GM19463 (cell line): ENCODE results near the gene CACNA1C.

ENCODE experiments used
- ATAC-seq: cut with Tn5 transposase; IDR thresholded peaks from one replicate; pipeline ENCODE4 v1.9.1; 2021; ENCODE audit warnings: mild to moderate bottlenecking, moderate library complexity; ENCODE audit not compliant: unreplicated experiment

Gene CACNA1C

DNA sequence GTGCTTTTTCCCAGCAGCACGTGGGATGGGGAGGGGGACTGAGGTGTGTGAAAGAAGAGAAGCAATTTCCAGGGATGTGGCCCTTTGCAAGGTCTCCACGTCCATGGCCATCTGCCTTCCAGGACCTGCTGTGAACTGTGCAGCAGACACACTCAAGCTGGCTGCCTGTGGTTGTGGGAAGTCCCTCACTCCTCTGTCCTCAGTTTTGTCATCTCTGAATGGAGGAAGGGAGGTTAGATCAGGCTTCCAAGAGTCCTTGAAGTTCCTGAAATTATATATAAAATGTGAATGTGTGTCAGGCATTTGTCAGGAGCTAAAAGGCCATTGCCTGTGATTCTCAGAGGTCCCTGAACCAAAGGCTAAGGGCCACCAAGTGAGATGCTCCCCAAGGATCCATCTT is 328.2 kb downstream of the CACNA1C start:
- no peak for ATAC-seq

DNA sequence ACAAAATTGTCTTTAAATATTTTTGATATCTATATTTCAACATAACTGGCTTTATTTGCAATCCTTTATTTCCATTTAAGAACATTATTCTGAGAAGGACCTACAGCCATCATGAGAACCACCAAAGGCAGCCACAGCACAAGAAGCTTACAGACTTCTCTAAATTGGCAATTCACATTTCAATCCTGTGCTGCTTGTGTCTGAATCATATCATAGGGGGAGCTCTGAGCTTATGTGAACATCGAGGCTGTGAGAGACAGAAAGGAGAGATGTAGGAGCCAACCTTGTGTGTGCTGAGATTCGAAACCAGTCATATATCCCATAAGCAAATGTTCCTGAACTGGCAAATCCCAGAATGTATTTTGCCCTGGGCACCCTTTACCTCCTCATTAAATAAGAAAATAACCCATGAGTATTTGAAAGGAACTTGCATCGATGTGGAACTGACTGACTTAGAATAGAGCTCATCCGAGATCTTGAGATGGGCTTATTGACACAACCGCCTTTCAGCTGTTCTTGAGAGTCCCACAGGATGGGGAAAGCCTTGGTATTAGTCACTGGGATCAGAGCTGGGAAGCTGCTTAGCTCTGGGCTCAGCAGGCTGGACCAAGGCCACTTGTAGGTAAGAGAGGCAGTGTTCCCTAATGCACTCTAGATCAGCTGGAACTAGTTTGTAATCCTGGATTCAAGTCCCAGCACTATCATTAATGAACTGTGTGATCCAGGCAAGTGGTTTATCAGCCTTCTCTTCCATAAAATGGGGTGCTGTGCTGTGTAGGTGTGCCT is 329.8 kb downstream of the CACNA1C start:
- ATAC-seq = no peak

DNA sequence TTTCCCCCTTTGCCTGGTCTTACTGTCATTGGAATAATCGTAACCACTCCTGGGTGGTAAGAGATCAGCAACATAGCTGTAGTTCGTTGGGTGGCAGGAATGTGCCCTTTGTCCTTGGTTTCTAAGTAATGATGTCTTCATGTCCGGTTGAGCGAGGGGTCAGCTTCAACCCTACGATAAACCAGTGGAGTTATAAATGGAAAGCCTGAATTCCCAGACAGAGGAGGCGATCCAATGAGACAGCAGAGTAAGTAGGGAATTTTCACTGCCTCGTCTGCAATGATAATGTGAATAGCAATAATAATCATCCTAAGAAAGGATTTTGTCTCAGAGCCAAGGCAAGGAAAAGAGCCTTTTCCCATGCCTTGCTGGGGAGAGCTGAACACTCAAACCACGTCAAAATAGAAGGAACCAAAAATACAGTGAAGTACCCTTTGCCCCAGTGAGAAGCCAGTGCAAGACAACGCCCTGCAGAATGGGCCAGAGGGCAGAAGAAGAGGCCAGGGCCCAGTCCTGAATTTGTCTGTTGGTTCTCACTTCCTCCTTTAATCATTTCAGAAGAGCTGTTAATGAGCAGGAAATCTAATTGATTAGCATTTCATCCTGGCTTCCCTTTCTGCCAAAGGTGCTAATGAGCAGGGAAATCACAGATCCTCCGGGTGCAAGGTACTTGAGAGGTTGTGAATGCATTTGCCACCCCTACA is 330.7 kb downstream of the CACNA1C start:
- no peak for ATAC-seq

DNA sequence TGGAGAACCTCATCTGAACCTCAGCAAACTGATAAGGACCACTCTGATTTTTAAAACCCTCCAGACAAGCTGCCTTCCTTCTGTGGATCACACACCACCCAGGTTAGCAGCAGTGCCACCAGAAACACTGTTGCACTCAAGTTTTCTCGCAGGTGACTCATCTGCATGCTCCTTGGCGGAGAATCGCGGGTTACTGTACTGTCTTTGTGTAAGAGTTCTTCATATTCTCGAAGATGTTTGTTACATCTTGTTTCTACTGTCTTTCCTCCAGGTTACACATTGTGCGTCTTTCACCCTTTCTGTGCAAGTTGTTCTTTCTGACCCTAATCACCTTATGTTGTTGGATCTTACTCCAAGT is 331.2 kb downstream of the CACNA1C start:
- no peak for ATAC-seq

DNA sequence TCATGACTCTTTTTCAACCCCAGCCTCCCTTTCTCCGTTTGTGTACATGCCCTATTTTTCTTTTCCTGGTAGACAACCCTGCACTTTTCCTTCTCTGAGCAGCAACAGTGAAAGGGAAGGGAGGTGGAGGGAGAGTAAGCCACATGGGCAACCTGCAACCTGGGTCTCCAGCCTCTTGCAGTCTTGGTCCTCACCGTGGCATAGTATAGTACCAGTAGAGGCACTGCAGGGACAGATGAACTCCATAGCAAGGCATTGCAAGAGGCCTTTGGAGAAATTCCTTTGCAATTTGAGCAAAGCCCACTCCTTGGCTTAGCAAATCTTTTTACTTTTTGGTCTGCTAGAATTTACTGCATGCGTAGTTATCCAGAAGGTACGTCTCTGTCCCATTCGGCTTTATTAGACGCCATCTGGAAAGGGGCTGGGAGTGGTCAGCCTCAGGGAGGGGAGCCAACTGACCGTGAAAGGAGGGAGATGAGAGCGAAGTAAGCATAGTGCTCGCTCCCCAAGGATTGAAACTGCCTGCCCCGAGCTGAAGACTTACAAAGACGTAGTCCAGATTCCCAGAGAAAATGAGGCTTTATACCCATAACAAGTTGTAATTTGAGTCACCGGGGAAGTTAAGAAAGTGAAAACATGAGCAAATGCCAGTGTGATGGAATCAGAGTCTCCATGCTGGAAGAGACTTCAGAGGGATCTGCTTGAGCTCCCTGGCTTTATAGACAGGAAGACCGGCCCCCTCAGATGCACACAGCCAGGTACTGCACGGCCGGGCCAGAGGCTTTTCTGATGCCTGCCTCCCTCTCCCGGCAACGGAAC is 332.0 kb downstream of the CACNA1C start:
- ATAC-seq = no peak

DNA sequence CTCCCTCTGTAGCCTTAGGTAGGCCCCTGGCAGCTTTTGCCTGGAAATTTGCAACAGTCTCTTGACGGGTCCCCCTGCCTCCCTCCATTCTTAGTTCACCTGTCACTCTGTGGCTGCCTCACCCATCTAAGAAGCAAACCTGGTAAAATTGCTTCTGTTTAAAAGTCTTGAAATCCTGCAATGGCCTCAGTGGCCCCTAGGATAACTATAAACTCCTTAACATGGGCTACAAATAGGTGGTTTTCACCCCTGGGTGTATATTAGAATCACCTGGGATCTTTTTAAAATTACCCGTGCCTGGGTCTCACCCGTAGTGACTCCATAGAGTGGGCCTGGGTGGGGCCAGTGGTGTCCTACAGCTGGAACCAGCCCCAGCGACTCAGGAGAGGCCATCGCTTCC is 332.7 kb downstream of the CACNA1C start:
- no peak for ATAC-seq

DNA sequence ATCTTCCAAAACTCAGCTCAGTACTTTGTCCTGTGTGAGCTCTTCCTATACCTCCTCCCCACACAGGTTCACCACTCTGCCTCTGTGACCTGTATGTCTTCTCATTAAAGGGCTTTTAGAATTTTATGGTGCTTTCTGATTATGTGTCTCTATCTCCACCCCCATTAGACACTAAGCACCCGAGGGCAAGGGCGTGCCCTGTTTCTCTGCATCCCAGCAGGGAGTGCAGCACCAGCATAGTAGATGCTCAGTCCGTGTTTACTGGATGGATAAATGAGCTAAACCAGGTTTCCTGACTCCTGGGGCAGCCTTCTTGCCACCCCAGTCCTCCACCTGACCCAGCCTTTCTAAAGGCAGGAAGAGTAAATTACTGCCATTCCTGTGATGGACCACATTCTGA is 333.8 kb downstream of the CACNA1C start:
- ATAC-seq = no peak

DNA sequence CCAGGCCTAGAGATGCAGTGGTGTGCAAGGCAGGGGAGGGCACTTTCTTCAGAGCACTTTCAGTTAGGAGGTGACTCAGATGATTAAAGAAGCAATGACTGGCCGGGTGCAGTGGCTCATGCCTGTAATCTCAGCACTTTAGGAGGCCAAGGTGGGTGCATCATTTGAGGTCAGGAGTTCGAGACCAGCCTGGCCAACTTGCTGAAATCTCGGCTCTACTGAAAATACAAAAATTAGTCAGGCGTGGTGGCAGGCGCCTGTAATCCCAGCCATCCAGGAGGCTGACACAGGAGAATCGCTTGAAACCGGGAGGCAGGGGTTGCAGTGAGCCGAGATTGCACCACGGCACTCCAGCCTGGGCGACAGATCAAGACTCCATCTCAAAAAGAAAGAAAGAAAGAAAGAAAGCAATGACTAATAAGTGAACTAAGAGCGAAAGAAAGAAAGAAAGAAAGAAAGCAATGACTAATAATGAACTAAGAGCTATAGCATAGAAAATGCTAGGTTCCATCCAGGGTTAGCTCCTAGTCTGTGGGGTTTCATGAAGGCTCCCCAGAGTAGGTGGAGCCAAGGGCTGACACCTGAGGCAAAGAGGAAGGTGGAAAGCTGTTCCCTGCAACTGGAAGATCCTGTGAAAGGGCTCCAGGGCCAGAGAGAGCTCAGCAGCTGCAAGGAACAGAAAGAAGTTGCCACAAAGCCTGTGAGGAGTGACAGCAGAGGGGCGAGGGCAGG is 334.5 kb downstream of the CACNA1C start:
- ATAC-seq = no peak

DNA sequence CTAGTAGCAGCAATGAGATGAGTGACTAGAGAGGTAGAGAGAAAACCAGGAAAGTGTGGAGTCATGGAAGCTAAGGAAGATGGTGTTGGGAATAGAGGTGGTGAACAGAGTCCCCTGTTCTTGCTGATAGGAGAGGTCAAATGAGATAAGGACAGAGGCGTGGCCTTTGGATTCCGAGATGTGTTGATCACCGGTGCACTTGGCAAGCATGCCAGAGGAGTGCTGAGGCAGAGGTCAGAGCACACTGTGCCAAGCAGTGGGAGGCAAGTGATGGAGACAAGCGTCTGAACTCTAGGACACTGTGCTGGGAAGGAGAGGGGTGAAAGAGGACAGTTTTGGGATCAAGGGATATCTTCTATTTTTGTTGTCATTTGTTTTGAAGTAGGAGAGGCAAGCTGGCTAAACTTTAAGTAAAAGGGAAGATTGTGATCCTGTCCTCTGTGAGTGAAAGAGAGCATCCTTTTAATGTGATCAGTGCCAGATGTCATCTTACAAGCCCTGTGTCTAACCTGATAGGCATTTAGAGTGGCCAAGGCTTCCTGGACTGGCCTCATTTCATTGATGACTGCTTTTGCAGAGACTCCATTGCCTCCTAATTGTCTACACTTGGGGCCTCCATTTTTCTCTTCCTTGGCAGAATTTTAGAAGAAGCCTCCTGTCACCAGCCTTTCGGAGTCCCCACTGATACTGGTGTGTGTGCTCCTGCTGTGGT is 336.4 kb downstream of the CACNA1C start:
- no peak for ATAC-seq

DNA sequence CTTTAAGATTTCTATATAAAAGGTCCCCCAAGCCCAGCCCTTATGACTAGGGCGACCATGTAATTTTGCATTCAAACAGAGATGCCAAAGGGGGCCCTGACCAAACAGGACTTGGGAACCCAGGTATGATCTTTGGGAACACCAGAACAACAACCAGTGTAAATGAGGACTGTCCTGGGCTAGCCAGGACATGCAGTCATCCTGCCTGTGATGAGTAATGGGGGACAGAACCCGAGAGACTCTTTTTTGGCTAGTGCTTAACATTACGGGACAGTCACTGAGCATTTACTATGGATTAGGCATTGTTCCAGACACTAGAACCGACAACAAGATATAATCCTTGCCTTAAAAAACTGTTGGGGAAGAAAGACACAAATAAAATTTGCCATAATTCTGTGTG is 337.3 kb downstream of the CACNA1C start:
- no peak for ATAC-seq

DNA sequence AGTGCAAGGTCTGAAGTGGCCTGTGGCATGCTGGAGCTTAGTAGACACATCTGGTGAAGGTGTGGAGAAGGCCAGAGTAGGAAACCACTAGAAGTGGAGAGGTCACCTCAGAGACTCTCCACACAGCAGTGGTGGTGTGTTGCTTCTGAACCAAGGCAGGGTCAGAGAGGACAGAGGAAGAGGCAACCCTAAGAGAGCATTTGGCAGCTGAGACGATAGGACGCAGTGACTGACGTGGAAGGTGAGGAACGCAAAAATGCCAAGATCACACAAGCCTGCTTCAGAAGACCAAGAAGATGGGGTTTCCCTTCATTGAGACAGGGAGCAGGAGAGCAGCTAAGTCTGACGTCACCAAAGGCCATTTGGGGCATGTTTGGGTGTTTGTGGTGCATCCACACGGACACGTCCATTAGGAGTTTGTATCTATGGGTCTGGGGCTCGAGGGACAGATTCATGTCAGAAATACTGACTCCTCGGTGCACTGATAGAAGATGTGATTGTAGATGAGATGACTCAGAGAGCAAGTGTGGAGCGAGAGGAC is 338.1 kb downstream of the CACNA1C start:
- no peak for ATAC-seq

DNA sequence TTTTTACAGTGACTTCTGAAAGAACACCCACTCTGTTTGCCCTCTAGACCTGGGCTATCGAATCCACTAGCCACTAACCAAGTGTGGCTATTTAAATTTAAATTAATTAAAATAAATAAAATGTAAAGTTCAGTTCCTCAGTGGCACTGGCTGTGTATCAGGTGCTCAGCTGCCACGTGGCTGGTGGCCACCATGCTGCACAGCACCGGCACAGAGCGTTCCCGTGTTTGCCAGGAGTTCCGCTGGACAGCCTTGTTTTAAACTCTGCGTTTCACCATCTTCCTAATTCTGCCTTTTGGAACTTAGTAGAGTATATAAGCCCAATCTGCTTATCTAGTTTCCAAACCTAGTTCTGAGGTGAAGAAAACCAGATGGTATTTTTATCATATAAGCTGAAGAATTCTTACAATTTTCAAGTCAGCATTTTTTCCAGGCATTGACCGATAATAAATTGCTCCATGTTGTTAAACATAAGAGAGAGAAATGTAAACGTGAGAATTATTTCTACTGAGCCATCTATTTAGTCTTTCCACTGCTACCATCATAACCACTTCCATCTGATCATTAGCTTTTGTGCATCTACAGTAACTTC is 339.0 kb downstream of the CACNA1C start:
- no peak for ATAC-seq

DNA sequence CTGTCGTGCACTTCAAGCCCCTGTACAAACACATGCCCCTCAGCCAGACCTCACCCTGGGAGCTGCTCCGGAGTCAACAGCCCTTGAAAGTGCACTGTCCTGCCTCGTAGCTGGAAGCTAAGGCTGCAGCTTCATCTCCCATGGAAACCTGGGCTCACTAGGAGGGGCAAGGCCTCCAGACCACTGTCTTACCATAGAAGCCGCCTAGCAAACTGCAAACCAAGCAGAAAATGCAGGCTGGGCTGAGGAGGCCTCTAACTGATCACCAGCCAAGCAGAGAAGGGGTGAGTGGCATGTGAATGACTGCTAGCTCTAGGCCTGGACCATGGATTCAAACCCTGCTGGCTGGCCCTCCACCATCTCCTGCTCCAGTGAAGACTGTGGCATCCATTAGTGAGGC is 340.2 kb downstream of the CACNA1C start:
- no peak for ATAC-seq

DNA sequence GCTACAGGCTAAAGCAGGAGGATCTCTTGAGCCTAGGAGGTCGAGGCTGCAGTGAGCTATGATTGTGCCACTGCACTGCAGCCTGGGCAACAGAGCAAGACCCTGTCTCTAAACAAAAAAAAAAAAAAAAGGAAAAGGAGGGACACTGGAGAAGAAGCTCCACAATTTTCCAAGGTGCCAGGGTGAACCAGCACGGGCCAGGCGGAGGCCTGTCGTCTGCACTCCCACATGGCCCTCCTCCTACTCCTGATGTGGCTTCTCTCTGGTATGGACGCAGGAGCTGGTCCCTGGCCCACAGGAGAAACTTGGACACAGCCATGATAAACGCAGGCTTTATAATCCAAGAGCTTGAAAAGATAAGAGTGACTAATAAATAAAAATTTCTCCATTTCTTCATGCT is 341.2 kb downstream of the CACNA1C start:
- no peak for ATAC-seq

DNA sequence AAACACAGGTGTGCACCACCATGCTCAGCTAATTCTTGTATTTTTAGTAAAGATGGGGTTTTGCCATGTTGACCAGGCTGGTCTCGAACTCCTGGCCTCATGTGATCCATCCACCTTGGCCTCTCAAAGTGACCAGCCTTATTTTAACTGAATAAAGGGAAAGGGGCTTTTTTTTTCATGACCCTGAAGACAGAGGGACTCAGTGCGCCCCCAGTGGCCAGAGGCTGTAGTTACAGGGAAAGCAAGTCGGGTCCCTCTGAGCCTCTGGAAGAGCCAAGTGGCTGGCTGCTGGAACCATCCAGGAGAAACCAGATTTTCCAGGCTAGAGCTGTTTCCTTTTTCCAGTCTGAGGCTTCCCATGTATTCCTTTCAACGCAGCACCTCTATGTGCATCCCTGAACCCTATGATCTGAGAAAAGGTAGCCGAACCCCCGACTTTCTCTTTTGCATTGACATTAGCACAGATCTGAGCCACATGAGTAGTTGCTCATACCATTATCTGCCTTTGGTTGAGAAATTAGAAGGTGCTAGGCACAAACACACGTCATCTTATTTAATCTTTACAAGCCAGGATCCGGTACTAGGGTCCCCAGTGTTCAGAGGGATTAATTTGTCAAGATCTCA is 342.7 kb downstream of the CACNA1C start:
- ATAC-seq = no peak

DNA sequence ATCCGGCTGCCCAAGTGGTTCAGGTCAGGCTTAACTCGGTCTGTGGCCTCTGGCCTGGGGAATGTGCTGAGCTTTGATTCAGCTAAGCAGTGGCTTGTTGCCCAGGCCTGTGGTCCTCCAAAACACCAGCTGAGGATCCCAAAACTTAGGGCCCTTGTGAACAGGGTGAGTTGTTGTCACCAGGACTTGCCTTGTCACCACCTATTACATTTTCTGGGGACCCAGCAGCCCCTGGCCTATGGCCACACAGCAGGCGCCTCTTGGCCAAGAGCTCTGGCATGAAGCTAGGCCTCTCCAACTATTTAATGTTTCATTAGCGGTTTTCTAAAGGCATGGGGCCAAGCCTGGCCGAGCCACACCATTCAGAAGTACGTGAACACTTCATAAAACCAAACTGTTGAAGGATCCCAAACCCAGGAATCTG is 343.7 kb downstream of the CACNA1C start:
- no peak for ATAC-seq

DNA sequence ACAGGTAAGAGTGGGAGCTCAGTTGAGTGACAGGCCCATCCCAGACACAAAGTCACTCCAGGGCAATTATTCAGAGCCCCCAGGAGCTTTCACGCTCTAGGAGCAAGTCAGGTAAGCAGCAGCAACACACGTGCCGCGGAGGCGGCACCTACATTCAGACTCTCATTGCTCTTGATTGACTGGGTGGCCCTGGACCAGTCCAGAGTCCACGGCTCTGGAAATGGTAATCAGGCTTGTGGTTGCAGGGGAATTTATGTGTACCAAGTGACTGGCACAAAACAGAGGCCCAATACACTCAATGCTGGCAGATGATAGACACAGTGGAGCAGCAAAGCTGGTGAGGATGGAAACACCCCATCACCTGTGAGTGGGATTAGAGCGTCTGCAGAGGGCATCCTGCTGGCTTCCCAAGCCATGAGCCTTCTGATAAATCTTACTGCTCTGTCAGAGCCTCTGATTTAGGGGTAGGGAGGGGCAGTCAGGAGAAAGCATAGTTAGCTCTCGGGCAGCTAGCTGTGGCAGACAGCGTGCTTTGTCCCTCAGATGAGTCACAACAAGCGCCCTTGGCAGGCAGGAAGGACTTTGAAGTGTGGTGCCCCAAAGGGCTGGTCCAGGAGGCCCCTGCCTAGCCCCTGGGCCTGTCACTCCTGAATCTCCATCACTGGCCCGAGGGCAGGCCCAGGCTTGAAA is 344.7 kb downstream of the CACNA1C start:
- ATAC-seq = no peak

DNA sequence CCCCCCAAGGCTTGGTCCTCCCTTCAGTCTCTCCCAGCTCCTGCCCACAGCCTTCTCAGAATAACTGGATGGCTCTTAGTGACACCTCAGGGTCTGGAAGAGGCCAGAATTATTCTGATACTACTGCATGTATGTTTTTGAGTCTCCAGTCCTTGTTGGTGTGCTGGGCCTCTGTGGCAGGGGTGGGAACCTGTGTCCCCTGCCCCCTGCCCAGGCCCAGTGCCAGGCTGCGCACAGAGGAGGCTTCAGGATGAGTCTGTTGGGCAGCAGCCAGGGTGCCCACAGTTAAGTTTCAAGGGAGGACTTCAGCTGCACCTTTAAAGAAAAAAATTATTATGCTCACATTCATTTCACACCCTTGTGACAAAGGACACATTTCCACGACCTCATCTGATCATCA is 348.3 kb downstream of the CACNA1C start:
- no peak for ATAC-seq

DNA sequence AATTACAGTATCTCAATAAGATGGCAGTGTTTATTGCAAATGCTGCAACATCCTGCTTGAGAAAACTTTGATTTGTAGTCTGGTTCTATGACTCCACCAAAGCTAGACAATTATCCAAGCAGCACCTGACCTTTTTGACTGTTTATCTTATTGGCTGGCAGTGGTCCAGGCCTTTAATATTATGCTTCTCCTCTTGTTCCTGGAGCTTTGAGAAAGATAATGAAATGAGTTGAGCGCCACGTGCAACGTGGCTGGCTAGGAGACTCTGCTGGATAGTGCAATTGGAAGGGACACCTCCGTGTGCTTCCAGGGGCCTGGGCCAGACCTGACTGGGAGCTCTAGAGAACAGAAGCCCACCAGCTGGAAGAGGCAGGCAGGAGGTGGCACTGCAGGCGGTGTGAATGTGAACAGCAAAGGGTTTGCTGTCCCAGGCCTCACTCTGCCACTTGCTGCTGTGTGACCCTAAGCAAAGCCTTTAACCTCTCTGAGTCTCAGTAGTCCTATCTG is 349.3 kb downstream of the CACNA1C start:
- ATAC-seq = no peak
